H1 (cell line): ENCODE results near the gene MYL11. TPM values are rescaled to one million over a fixed set of nuclear protein-coding genes. Genes with fewer than 3 reads are reported as not detected.

Source experiments
- CREB1 ChIP-seq: IDR thresholded peaks from 2 replicates; pipeline ENCODE4 v1.6.1; 2012; ENCODE audit warnings: inconsistent platforms
- GTF2F1 ChIP-seq: IDR thresholded peaks from 2 replicates; pipeline ENCODE4 v1.6.1; 2012; ENCODE audit warnings: low read depth, low read length, improper control_type of control experiment, borderline replicate concordance
- HDAC2 ChIP-seq, 2 experiments: fragments of 300-600 bp in 1 of 2; sonication (generic) in 1 of 2; IDR thresholded peaks; 2 replicates each; pipeline ENCODE4 v1.6.1; 2011 to 2012; ENCODE audit warnings: low read depth in 2 of 2, low read length in 2 of 2, mild to moderate bottlenecking in 2 of 2, moderate library complexity in 2 of 2, borderline replicate concordance in 1 of 2, inconsistent platforms in 1 of 2
- JUN ChIP-seq: IDR thresholded peaks from 2 replicates; pipeline ENCODE4 v1.6.1; 2011; ENCODE audit warnings: low read depth, mild to moderate bottlenecking, improper control_type of control experiment, low read length
- SP1 ChIP-seq: IDR thresholded peaks from 2 replicates; pipeline ENCODE4 v1.6.1; 2011; ENCODE audit warnings: low read depth, low read length
- SP2 ChIP-seq: IDR thresholded peaks from 2 replicates; pipeline ENCODE4 v1.6.1; 2012; ENCODE audit warnings: mild to moderate bottlenecking, low read length, inconsistent platforms
- TCF12 ChIP-seq: IDR thresholded peaks from 2 replicates; pipeline ENCODE4 v1.6.1; 2011; ENCODE audit warnings: low read depth, mild to moderate bottlenecking, low read length
- polyA plus RNA-seq, 7 experiments: library from polyadenylated mRNA; depleted of rRNA in 3 of 7; stranded (reverse) in 5 of 7; unstranded in 2 of 7; fragments of >200 nt in 5 of 7; fragments of 200-250 nt in 2 of 7; gene quantifications; 1 replicate in 5 of 7; 2 replicates in 1 of 7; 4 replicates in 1 of 7; pipeline versions ENCODE4 v1.2.1 to v1.2.3, GENCODE V29; 2011 to 2013; ENCODE audit warnings: missing spikeins in 2 of 7, mixed read lengths in 2 of 7
- total RNA-seq: library from RNA; stranded (reverse); fragmentation: NEBNext Ultra II Directional; extraction: Animal tissue kit (Norgen Biotek cat#: 25700); gene quantifications from 2 replicates; pipeline ENCODE4 v1.2.1, GENCODE V29; 2021
- TF ChIP-seq, protein P1 (sequence below): fragments of 300-600 bp; sonication (generic); IDR thresholded peaks from 2 replicates; pipeline ENCODE4 v1.7.1; 2012; ENCODE audit warnings: low read length, moderate library complexity, mild to moderate bottlenecking, inconsistent platforms; ENCODE audit not compliant: insufficient replicate concordance
- TF ChIP-seq, protein P2 (sequence below): IDR thresholded peaks from 2 replicates; pipeline ENCODE4 v1.6.1; 2011; ENCODE audit warnings: low read length, improper control_type of control experiment

Gene MYL11
- total and polyA plus RNA-seq, 2 of the 8 experiments (the other 6 are each of a cell fraction or from before 2014, with no cell fraction given): 1.2 to 1.4 TPM

DNA sequence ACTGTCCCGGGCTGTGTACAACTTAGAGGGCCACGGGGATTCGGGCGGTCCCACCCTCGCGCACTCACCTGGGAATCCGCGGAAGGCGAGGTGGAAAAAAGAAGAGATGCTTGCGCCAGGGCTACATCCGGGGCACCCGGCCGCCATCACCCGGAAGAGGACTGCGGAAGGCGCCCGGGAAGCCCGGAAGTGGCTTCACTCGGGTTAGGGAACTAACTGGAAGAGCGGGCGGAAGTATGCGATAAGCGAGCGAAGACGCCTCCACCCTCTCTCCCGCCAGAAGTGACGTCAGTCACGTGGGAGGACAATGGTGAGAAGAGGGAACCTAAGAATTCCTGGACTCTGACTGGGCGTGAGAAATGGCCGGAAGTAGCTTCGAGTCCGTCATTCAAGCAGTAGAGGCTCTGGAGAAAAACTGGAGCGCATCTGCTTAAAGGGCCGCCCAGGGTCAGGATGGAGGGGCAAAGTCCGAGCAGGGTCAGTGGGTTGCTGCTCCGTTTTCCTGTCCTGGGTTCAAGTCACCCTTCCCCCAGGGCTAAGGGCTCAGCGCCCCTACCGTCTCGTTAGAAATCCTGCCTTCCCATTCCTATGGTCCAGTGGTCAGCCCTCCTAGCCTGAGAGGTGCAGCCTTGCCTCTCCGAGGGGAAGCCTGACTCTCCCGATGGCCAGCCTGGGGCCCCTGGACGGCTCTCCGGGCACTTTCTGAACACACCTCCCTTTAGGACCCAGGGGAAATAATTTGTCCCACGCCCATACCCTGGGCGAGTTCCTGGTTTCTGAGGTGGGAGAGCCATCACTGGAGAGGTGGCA, 19.3 kb upstream of the MYL11 start, which contains the start of gene CD2BP2 (continued):
- TF ChIP-seq, protein P1, sequence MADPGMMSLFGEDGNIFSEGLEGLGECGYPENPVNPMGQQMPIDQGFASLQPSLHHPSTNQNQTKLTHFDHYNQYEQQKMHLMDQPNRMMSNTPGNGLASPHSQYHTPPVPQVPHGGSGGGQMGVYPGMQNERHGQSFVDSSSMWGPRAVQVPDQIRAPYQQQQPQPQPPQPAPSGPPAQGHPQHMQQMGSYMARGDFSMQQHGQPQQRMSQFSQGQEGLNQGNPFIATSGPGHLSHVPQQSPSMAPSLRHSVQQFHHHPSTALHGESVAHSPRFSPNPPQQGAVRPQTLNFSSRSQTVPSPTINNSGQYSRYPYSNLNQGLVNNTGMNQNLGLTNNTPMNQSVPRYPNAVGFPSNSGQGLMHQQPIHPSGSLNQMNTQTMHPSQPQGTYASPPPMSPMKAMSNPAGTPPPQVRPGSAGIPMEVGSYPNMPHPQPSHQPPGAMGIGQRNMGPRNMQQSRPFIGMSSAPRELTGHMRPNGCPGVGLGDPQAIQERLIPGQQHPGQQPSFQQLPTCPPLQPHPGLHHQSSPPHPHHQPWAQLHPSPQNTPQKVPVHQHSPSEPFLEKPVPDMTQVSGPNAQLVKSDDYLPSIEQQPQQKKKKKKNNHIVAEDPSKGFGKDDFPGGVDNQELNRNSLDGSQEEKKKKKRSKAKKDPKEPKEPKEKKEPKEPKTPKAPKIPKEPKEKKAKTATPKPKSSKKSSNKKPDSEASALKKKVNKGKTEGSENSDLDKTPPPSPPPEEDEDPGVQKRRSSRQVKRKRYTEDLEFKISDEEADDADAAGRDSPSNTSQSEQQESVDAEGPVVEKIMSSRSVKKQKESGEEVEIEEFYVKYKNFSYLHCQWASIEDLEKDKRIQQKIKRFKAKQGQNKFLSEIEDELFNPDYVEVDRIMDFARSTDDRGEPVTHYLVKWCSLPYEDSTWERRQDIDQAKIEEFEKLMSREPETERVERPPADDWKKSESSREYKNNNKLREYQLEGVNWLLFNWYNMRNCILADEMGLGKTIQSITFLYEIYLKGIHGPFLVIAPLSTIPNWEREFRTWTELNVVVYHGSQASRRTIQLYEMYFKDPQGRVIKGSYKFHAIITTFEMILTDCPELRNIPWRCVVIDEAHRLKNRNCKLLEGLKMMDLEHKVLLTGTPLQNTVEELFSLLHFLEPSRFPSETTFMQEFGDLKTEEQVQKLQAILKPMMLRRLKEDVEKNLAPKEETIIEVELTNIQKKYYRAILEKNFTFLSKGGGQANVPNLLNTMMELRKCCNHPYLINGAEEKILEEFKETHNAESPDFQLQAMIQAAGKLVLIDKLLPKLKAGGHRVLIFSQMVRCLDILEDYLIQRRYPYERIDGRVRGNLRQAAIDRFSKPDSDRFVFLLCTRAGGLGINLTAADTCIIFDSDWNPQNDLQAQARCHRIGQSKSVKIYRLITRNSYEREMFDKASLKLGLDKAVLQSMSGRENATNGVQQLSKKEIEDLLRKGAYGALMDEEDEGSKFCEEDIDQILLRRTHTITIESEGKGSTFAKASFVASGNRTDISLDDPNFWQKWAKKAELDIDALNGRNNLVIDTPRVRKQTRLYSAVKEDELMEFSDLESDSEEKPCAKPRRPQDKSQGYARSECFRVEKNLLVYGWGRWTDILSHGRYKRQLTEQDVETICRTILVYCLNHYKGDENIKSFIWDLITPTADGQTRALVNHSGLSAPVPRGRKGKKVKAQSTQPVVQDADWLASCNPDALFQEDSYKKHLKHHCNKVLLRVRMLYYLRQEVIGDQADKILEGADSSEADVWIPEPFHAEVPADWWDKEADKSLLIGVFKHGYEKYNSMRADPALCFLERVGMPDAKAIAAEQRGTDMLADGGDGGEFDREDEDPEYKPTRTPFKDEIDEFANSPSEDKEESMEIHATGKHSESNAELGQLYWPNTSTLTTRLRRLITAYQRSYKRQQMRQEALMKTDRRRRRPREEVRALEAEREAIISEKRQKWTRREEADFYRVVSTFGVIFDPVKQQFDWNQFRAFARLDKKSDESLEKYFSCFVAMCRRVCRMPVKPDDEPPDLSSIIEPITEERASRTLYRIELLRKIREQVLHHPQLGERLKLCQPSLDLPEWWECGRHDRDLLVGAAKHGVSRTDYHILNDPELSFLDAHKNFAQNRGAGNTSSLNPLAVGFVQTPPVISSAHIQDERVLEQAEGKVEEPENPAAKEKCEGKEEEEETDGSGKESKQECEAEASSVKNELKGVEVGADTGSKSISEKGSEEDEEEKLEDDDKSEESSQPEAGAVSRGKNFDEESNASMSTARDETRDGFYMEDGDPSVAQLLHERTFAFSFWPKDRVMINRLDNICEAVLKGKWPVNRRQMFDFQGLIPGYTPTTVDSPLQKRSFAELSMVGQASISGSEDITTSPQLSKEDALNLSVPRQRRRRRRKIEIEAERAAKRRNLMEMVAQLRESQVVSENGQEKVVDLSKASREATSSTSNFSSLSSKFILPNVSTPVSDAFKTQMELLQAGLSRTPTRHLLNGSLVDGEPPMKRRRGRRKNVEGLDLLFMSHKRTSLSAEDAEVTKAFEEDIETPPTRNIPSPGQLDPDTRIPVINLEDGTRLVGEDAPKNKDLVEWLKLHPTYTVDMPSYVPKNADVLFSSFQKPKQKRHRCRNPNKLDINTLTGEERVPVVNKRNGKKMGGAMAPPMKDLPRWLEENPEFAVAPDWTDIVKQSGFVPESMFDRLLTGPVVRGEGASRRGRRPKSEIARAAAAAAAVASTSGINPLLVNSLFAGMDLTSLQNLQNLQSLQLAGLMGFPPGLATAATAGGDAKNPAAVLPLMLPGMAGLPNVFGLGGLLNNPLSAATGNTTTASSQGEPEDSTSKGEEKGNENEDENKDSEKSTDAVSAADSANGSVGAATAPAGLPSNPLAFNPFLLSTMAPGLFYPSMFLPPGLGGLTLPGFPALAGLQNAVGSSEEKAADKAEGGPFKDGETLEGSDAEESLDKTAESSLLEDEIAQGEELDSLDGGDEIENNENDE: no peak
- TF ChIP-seq SP2 (no peak), JUN (no peak), GTF2F1 (peak; percentile 67; the same call in 1 of the 2 replicates), CREB1 (peak; percentile 88), HDAC2 (IDR thresholded peaks at IDR 0.05; ENCODE audit: borderline replicate concordance in 1 of 2, low read depth in 2 of 2, low read length in 2 of 2) (no peak; a peak in 1 of 4 replicates), SP1 (peak; percentile 66; the same call in 1 of the 2 replicates), TCF12 (no peak)
- TF ChIP-seq, protein P2, sequence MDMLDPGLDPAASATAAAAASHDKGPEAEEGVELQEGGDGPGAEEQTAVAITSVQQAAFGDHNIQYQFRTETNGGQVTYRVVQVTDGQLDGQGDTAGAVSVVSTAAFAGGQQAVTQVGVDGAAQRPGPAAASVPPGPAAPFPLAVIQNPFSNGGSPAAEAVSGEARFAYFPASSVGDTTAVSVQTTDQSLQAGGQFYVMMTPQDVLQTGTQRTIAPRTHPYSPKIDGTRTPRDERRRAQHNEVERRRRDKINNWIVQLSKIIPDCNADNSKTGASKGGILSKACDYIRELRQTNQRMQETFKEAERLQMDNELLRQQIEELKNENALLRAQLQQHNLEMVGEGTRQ: peak; percentile 87
